Lung (tissue), 12 donors: ENCODE measurements around the gene SEC14L6. TPM values are rescaled to one million over a fixed set of nuclear protein-coding genes. Genes with fewer than 3 reads are reported as not detected.

Experiments
- ATAC-seq: fragments of 200-7000 bp; cut with Tn5 transposase; one replicate; pipeline ENCODE4 v1.9.1; 2020; ENCODE audit warnings: moderate number of reproducible peaks; ENCODE audit not compliant: insufficient read depth, low FRiP score
- DNase-seq, 3 donors: peaks; one replicate each; pipeline ENCODE4 v3.0.0-alpha.2; 2013 to 2017
- H3K27ac ChIP-seq, 2 donors: one replicate each; pipeline ENCODE4 v1.5.1; 2013; ENCODE audit warnings: mild to moderate bottlenecking in 2 of 2, moderate library complexity in 2 of 2, control low read depth in 1 of 2, inconsistent platforms in 1 of 2, low read depth in 1 of 2, low read length in 1 of 2
- H3K27me3 ChIP-seq, 3 donors: one replicate each; pipeline ENCODE4 v1.5.1; 2013; ENCODE audit warnings: low read length in 2 of 3; ENCODE audit not compliant: control insufficient read depth in 3 of 3, insufficient read depth in 3 of 3
- H3K36me3 ChIP-seq, 4 donors: one replicate each; pipeline ENCODE4 v1.5.1; 2013; ENCODE audit warnings: low read length in 4 of 4, mild to moderate bottlenecking in 1 of 4, moderate library complexity in 1 of 4; ENCODE audit not compliant: control insufficient read depth in 4 of 4, insufficient read depth in 4 of 4
- H3K4me1 ChIP-seq, 5 donors: one replicate each; pipeline ENCODE4 v1.5.1; 2013; ENCODE audit warnings: low read length in 5 of 5, mild to moderate bottlenecking in 2 of 5, moderate library complexity in 1 of 5; ENCODE audit not compliant: control insufficient read depth in 5 of 5, insufficient read depth in 5 of 5
- H3K4me3 ChIP-seq: one replicate; pipeline ENCODE4 v1.5.1; 2013; ENCODE audit warnings: mild to moderate bottlenecking, control low read depth, moderate library complexity
- H3K9ac ChIP-seq, 2 donors: one replicate each; pipeline ENCODE4 v1.5.1; 2013; ENCODE audit warnings: low read length in 2 of 2, control low read depth in 1 of 2; ENCODE audit not compliant: insufficient read depth in 1 of 2
- H3K9me3 ChIP-seq, 4 donors: one replicate each; pipeline ENCODE4 v1.5.1; 2013; ENCODE audit warnings: low read length in 3 of 4, mild to moderate bottlenecking in 1 of 4, moderate library complexity in 1 of 4; ENCODE audit not compliant: control insufficient read depth in 4 of 4, insufficient read depth in 3 of 4
- WGBS, 2 donors: extraction: QIAGEN DNeasy Blood & Tissue Kit; methylation state at CpG; one replicate each; pipeline ENCODE4 v1.1.7; 2013; 5-methylcytosine and 5-hydroxymethylcytosine counted together
- polyA plus RNA-seq, 2 donors: library from polyadenylated mRNA; stranded (reverse); fragments of 200-250 nt; gene quantifications; one replicate each; pipeline ENCODE4 v1.2.1, GENCODE V29; 2013
- total RNA-seq, 2 donors: library from RNA; depleted of rRNA in 1 of 2; stranded (reverse); fragments of >200 nt in 1 of 2; gene quantifications; one replicate each; pipeline ENCODE4 v1.2.1, GENCODE V29; 2014 to 2021
- TF ChIP-seq, protein P1 (sequence below): IDR thresholded peaks from 2 replicates; pipeline ENCODE4 v1.5.1; 2012; ENCODE audit warnings: mild to moderate bottlenecking; ENCODE audit errors: control extremely low read depth, extremely low read depth
- donor health status: control.
- donor health status: control.
- donor health status: Bipolar disorder and iron deficiency.
- donor health status: healthy.
- donor health status: DM: yes; HTN: yes; CAD: no.

Gene SEC14L6
- total and polyA plus RNA-seq, 4 donors = 0.61 to 12.4 (median 3.6) TPM

- TF ChIP-seq, protein P1, sequence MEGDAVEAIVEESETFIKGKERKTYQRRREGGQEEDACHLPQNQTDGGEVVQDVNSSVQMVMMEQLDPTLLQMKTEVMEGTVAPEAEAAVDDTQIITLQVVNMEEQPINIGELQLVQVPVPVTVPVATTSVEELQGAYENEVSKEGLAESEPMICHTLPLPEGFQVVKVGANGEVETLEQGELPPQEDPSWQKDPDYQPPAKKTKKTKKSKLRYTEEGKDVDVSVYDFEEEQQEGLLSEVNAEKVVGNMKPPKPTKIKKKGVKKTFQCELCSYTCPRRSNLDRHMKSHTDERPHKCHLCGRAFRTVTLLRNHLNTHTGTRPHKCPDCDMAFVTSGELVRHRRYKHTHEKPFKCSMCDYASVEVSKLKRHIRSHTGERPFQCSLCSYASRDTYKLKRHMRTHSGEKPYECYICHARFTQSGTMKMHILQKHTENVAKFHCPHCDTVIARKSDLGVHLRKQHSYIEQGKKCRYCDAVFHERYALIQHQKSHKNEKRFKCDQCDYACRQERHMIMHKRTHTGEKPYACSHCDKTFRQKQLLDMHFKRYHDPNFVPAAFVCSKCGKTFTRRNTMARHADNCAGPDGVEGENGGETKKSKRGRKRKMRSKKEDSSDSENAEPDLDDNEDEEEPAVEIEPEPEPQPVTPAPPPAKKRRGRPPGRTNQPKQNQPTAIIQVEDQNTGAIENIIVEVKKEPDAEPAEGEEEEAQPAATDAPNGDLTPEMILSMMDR = no peak
- no peaks in the 10 kb centered on the region for H3K4me1 ChIP-seq
- 79 to 93% methylated on average over 12 of the region's 12 CpGs for WGBS, 2 donors
- ATAC-seq (no peak), DNase-seq (no peak)
- H3K36me3 ChIP-seq = no peaks in the 10 kb centered on the region
- no peaks in the 10 kb centered on the region for H3K9me3 ChIP-seq
- no peak overlapping the region for H3K27ac ChIP-seq
- H3K4me3 ChIP-seq = no peak overlapping the region
- no peak overlapping the region for H3K9ac ChIP-seq
- no peaks in the 10 kb centered on the region for H3K27me3 ChIP-seq
Observed at GRCh38 chr22:30492144-30492543, 54.4 kb downstream of the SEC14L6 start.

- no peaks in the 10 kb centered on the region for H3K36me3 ChIP-seq
- H3K9ac ChIP-seq = no peak overlapping the region
- TF ChIP-seq, protein P1 = no peak
- H3K4me3 ChIP-seq = no peak overlapping the region
- H3K27me3 ChIP-seq = no peaks in the 10 kb centered on the region
- DNase-seq = no peak
- no peaks in the 10 kb centered on the region for H3K4me1 ChIP-seq
- H3K27ac ChIP-seq = no peak overlapping the region
- no peaks in the 10 kb centered on the region for H3K9me3 ChIP-seq
- ATAC-seq = no peak
- 90 to 95% methylated on average over 6 to 7 of the region's 7 CpGs for WGBS, 2 donors
Observed at GRCh38 chr22:30491381-30491780, 55.2 kb downstream of the SEC14L6 start.

- Histone ChIP-seq H3K27ac (no peak overlapping the region), H3K4me1 (no peaks in the 10 kb centered on the region), H3K9ac (no peak overlapping the region), H3K27me3 (no peaks in the 10 kb centered on the region), H3K36me3 (no peaks in the 10 kb centered on the region), H3K9me3 (no peaks in the 10 kb centered on the region), H3K4me3 (no peak overlapping the region)
- ATAC-seq = no peak
- TF ChIP-seq, protein P1 = no peak
- DNase-seq = no peak
- WGBS, 2 donors = 76 to 78% methylated on average over 11 of the region's 11 CpGs
Observed at GRCh38 chr22:30490399-30490798, 56.1 kb downstream of the SEC14L6 start.

GRCh38 chr22:30488121-30488520 lies 58.4 kb downstream of the SEC14L6 start:
- H3K9me3 ChIP-seq = no peaks in the 10 kb centered on the region
- no peak overlapping the region for H3K27ac ChIP-seq
- 75 to 84% methylated on average over 7 of the region's 7 CpGs for WGBS, 2 donors
- DNase-seq (no peak), ATAC-seq (no peak)
- H3K4me3 ChIP-seq = no peak overlapping the region
- TF ChIP-seq, protein P1 = no peak
- H3K4me1 ChIP-seq = peaks cover 0 to 1% (median 0%) of the 10 kb centered on the region in 5 donors
- no peaks in the 10 kb centered on the region for H3K27me3 ChIP-seq
- no peak overlapping the region for H3K9ac ChIP-seq
- no peaks in the 10 kb centered on the region for H3K36me3 ChIP-seq
